Measurements from ENCODE around the gene MINK1.

GRCh38 chr17:4823373-4824089 lies 9.6 kb upstream of the MINK1 start:
- TF ChIP-seq CTCF (IDR thresholded peaks at IDR 0.05), result no peak
- no peak for TF ChIP-seq EZH2 (IDR thresholded peaks at IDR 0.05; ENCODE audit: borderline replicate concordance, insufficient read depth, low read depth, low read length, poor library complexity, severe bottlenecking)
